IMR-90 (cell line): ENCODE measurements around the gene PI4K2B.

Source experiments
- BHLHE40 ChIP-seq: fragments of 150-350 bp; IDR thresholded peaks from 2 replicates; pipeline ENCODE4 v1.6.1; 2016; ENCODE audit warnings: mild to moderate bottlenecking, low read depth, low read length
- CEBPB ChIP-seq: IDR thresholded peaks from 2 replicates; pipeline ENCODE4 v1.6.1; 2012; ENCODE audit warnings: low read depth, low read length, improper control_type of control experiment
- CTCF ChIP-seq: conservative IDR thresholded peaks from 2 replicates; pipeline ENCODE4 v1.5.1; 2012; ENCODE audit warnings: mild to moderate bottlenecking, low read depth, low read length, improper control_type of control experiment
- POLR2A ChIP-seq: IDR thresholded peaks from 2 replicates; pipeline ENCODE4 v1.6.1; 2012; ENCODE audit warnings: mild to moderate bottlenecking, low read depth, low read length
- RAD21 ChIP-seq: IDR thresholded peaks from 2 replicates; pipeline ENCODE4 v1.6.1; 2012; ENCODE audit warnings: low read length, improper control_type of control experiment
- RCOR1 ChIP-seq: IDR thresholded peaks from 2 replicates; pipeline ENCODE4 v1.6.1; 2012; ENCODE audit warnings: mild to moderate bottlenecking, low read length, improper control_type of control experiment; ENCODE audit not compliant: insufficient replicate concordance
- RFX5 ChIP-seq: IDR thresholded peaks from 2 replicates; pipeline ENCODE4 v1.8.0; 2012; ENCODE audit warnings: low read depth, mild to moderate bottlenecking, low read length, moderate library complexity
- SMC3 ChIP-seq: fragments of 150-350 bp; IDR thresholded peaks from 2 replicates; pipeline ENCODE4 v1.6.1; 2016; ENCODE audit warnings: low read depth, mild to moderate bottlenecking, antibody characterized with exemption, low read length, moderate library complexity

DNA sequence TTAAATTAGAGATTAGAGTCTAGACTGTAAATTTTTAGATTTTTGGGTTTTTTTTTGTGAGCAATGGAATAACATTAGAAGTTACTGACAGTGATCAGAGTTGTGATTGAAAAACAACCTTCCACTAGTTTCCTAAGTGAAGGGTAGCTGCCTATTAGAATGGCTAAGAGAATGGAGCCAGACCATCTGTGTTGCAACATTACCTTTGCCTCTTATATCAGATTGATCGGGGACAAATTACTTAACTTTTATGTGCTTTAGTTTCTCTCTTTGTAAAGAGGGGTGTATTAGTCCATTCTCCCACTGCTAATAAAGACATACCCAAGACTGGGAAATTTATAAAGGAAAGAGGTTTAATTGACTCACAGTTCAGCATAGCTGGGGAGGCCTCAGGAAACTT, 12.5 kb upstream of the PI4K2B start:
- TF ChIP-seq POLR2A (no peak), RFX5 (no peak), CTCF (no peak), CEBPB (no peak), BHLHE40 (no peak), RAD21 (no peak), SMC3 (no peak), RCOR1 (no peak)
